ENCODE results near the gene ASIC5.
"Not testable (repeated sequence)": the region's sequence is repeated elsewhere in the genome, so short reads cannot be mapped to it uniquely, and the experiment has no call there.

Gene ASIC5, protein sequence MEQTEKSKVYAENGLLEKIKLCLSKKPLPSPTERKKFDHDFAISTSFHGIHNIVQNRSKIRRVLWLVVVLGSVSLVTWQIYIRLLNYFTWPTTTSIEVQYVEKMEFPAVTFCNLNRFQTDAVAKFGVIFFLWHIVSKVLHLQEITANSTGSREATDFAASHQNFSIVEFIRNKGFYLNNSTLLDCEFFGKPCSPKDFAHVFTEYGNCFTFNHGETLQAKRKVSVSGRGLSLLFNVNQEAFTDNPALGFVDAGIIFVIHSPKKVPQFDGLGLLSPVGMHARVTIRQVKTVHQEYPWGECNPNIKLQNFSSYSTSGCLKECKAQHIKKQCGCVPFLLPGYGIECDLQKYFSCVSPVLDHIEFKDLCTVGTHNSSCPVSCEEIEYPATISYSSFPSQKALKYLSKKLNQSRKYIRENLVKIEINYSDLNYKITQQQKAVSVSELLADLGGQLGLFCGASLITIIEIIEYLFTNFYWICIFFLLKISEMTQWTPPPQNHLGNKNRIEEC

DNA sequence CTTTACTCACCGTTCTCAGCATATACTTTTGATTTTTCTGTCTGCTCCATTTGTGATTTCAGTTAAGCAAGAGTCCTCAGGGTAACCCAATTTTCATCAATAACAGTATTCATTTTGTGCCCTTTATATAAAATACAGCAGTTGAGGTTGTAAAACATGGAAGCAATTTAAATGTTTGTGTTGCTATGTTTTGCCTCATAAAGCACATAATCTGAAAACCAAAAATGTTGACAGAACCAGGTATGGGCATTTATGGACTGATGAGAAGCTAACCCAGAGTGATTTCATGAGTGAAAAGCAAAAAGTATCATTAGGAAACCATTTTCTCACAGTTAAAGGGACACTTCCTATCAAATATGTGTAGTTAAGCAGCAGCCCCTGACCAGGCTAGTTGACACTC lies at the start of gene ASIC5:
TSS of gene ASIC5 (minus strand) at position 101 of the 400 bp plus-strand sequence. CDS start at position 50, 51 bp downstream.
- no peak for DNase-seq (ENCODE audit: low read depth)

DNA sequence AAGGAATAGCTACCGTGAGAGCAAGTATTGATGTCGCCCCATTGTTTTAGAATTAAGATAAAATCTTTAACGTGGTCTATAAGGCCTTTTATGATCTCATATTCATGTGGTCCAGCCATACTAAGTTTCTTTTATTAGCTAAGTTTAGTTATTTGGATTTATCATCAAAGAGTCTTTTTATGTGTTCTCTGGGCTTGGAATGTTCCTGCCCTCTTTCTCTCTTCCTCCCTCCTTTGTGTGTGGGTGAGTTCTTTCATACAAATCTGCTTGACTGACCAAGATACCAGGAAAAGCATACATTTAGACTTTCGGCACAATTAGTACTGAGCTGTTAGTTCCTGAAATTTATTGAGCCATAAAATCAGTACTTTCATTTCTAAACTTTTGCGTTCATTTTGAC lies 48.7 kb upstream of the ASIC5 start:
- DNase-seq (ENCODE audit: low read depth) = no peak

DNA sequence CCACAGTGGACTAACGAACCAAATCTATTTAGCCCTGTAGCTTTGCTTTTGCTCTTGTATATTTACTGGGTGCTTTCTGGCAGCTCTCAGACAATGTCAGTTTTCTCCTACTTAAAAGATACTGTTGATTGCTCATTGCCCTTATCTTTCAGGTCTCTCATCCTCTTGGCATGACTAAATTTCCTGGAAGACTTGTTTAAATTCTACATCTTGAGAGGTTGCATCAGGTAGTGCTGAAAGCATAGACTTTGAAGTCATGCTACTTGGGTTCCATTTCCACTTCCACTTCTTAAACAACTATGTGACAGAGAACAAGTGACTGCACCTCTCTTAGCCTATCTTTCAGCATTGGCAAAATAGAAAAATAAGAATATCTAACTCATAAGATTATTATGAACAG lies 45.8 kb upstream of the ASIC5 start:
- no peak for DNase-seq (ENCODE audit: low read depth)

DNA sequence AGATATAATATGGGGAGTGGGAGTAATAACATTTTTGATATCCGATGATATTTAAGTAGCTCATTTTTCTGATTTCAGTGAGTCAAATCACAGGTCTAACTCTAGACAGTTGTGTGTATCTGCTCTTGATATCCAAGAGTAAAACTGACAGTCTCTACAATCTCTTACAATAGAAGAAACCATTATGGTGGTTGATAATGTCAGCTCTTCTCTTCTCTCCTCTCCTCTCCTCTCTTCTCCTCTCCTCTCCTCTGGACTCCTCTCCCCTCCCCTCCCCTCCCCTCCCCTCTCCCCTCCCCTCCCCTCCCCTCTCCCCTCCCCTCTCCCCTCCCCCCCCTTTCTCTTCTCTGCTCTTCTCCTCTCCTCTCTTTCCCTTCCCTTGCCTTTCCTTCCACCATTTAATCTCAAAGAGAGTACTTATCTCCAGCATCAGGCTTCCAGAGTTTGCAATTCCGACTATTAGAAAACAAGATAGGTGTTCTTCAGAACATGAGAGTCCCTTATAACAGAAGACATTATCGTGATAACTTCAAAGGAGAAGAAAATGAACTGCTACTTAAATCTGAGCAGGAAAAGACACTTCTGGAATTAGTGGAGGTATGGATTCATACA lies 43.6 kb upstream of the ASIC5 start:
- DNase-seq (ENCODE audit: low read depth) = no peak

DNA sequence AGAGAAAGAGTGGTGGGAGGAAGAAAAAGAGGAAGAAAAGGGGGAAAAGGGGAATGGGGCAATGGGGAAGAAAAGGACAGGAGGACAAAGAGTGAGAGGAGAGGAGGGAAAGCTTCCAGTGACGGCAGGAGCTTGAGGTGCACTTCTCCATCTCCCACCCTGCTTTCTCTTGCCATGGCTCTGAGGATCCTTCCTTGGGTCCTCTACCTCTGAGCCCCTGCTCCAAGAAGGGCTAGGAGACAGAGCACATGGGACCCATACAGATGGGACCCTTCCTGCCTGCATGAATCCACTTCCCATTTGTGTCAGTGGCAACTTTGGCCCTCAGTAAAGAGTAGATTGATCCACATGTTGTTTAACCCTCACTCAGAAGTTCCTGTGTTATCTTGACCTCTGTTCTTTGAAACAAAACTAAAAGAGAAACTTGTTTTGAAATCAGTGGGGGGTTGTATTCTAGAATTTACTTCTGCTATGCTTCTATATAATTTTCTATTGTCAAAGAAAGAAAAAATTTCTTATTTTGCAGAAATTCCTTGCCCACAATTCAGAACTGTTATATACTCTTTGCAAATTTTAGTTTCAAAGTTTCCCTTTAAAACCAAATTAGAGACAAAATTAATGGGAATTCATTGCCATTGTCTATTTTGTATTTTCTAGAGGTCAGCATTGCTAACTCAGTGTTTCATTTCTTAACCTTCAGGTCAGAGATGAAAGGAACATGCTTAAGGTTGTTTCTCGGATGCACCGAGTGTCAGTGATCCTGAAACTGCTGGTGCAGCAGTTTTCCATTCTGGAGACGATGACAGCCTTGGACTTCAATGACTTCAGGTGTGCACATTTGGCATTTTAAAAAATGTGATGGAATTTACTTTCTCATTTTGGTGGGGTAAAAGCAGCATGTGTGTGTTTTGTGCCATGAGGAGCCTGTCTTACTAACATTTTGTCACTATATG lies 42.4 kb upstream of the ASIC5 start:
- no peak for DNase-seq (ENCODE audit: low read depth)

DNA sequence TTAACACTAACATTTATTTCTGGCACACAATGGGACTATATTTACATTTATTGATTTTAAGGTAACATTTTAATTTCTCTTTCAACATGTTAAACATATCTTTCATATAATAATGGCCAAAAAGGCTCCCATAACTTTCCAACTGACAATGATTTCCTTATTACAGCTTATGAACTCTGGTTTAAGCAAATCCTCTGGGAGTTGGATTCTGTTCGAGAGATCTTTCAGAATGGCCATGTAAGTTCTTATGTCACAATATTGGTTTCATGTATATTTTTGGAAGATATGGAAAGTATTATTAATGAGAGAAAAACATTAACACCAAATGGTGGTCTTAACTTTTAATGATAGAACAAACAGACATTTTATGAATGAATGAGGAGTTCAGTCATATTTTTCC lies 41.5 kb upstream of the ASIC5 start:
- no peak for DNase-seq (ENCODE audit: low read depth)

DNA sequence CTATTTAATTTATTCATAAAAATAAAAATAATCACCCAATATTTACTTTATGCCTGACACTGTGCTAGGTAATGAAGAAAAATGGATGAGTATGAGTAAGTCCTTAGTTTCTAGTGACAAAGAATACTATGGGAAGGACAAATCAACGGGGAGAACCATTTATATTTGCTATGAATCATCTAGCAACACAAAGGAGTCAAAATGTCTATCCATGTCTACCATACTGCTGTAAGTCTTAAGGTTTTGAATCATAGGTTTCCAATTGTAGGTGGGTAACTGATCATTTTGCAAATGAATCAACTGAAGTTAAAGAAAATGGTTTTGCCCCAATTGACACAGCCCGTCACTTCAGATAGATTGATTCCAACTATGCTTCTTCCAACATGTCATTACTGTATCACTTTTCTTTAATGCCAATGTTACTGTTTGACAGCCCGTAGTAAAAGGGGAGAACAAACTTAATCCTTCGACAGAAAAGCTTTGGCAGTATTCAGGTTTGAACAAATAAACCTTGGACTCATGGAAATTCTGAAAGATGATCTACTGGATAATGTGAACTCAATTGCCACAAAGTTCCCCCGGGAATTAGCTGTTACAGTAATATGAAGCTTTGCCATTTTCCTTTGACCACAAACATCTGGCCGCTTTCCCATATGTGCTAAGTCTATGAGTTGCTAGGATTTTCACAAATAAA lies 40.6 kb upstream of the ASIC5 start:
- DNase-seq (ENCODE audit: low read depth) = no peak

DNA sequence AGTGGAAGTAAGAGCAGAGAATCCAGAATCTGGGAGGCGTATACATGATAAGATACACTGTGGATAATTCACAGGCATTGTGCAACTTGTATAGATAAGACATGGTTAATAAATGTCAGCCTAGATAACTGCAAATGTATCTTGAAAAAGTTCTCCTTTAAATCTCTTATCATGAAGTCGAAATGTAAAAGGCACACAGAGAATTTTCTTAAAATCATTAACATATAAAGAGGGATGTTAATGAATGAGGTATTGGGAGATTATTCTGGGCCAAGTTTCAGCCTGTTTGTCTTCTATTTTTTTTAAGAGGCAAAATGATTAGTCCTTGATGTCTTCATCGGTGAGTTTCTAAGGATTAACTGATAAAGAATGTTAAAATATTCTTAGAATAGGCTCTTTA lies 38.3 kb upstream of the ASIC5 start:
- DNase-seq (ENCODE audit: low read depth) = no peak

DNA sequence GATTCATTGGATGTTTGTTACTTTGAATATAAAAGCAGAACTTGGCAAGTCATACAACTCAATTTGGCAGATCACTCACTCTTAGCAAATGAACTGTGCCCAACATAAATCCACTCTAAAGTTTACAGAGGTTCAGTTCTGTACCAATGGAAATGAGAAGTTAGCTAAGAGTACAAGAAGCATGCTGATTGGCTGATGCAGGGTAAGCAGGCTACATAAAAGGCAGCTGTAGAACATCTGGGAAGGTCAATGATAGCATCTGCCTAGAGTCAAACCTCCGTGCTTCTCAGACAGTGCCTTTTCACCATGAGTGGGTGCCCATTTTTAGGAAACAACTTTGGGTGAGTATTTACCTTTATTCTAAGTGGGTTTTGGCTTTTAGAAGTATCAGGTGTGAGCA lies 37.4 kb upstream of the ASIC5 start, which contains the start of gene TDO2:
TSS of gene TDO2 (plus strand) at position 244 of the 400 bp plus-strand sequence. CDS start at position 307, 63 bp downstream.
- no peak for DNase-seq (ENCODE audit: low read depth)

DNA sequence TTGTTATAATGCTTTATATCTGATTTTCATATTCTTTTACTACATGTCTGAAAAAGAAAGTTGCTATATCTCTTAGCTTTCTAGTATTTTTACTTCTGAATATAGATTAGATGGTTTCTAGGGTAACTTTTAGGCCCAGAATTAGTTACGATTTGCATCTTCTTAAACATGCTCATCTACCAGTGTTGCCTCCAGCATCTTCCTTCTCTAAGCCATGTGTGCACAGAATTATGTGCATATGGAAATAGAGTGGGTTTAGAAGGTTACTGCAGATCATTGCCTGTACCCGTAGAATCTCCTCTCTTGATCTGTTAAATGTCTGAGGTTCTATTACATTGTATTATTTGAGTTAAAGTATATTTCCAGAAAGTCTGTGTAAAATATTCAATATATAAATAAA lies 34.9 kb upstream of the ASIC5 start:
- no peak for DNase-seq (ENCODE audit: low read depth)

DNA sequence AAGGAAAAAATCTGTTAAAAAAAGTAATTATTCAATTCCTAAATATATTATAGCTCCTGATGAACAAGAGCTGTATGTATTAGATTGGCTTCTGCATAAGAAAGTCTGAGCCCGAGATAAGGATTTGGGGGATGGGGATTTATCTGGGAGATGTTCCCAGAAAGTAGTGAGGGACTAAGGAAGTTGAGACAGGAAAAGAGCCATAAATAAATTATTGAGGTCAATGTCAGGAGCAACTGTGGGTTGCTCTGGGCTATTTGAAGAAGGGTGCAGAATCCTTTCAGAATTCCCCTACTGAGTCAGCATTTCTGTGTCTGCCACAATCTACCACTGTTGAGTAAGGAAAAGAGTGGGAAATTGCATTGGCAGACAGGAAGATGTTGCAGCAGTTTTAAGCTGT lies 34.3 kb upstream of the ASIC5 start:
- DNase-seq (ENCODE audit: low read depth) = no peak

DNA sequence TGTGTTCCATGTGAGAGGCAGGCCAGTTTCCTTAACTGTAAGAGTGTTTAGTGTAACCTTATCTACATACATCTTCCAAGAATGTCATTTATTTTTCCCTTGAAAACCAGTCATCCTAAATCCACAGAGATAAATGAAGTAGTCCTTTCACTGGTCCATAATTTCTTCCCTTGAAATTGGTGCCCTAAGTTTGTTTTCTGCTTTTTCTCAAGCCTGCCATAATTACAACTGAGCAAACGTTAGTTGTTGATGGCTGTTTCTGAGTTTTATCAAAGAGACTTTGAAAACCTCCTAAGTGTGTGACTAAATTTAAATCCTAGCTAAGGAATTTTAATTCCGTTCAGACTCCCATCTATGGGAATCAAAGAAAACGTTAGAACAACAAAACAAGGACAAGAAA lies 33.8 kb upstream of the ASIC5 start:
- no peak for DNase-seq (ENCODE audit: low read depth)

DNA sequence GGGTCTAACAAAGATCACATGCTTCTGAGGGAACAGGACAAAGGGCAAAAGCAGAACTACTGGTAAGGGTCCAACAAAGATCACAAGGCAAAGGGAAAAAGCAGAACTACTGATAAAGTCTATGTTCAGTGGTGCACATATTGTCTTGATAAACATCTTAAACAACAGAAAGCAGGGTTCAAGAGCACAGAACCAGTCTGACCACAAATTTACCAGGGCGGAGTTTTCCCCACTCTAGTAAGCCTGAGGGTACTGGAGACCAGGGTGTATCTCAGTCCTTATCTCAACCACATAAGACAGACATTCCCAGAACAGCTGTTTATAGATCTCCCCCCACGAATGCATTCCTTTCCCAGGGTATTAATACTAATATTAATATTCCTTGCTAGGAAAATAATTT lies 32.3 kb upstream of the ASIC5 start:
- not testable (repeated sequence) for DNase-seq (ENCODE audit: low read depth)

DNA sequence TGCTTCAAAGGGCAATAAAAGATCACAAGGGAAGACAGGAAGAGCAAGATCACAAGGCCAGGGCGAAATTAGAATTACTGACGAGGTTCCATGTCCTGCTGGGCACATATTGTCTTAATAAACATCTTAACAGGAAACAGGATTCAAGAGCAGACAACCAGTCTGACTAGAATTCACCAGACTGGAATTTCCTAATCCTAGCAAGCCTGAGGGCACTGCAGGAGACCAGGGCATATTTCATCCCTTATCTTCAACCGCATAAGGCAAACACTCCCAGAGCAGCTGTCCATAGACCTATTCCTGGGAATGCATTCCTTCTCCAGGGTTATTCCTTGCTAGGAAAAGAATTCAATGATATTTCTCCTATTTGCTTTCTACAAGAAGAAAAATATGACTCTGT lies 25.0 kb upstream of the ASIC5 start:
- DNase-seq (ENCODE audit: low read depth) = no peak

DNA sequence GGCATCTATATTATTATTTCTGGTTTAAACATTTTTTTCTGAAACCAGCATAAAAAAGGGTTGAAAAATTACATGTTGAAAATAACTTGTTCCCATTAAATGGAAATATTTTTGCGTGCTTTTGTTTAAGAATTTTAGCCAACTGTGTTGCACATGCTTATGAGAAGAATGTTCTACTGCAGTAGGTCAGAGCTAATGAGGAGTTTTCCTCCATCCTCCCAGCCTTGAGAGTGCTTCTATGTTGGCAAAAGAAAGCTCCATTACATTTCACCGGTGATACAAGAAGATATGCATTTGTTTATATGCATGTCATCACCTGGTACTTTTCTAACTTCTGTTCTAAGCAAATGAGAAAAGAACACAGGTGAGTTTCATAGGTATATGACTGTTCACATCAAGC lies 23.9 kb upstream of the ASIC5 start:
- no peak for DNase-seq (ENCODE audit: low read depth)

DNA sequence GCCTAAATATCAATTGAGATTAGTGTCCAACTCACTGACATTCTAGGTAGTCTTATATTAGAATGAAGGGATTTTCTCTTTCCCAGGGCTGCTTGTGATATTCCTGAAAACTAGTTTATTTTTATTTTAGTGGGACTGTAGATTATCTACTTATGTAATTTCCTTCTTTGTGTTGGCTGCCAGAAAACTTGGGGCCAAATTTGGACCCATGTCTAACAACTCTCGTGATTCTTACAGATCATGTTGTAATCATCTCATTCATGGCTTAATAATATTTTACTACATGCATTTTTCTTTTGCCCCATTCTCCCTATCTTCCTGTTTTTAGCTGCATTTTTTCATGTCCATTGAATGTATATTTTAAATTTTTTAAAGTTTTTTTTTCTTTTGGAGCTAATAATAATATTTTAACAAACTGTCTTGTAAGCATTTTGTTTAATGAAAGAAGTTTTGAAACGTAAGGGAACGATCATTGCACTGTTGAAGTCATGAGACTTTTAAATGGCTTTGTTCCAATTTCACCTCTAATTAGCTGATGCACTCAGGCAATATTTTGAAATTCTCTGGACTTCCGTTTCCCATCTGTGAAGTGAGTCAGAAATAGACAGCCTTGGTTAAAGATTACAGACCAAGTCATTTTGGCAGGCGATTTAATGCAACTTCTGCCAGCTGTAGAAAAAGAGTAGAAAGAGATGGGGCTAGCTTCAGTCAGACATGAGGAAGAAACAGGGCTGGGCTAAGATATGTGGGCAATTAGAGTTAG lies 23.1 kb upstream of the ASIC5 start:
- no peak for DNase-seq (ENCODE audit: low read depth)

DNA sequence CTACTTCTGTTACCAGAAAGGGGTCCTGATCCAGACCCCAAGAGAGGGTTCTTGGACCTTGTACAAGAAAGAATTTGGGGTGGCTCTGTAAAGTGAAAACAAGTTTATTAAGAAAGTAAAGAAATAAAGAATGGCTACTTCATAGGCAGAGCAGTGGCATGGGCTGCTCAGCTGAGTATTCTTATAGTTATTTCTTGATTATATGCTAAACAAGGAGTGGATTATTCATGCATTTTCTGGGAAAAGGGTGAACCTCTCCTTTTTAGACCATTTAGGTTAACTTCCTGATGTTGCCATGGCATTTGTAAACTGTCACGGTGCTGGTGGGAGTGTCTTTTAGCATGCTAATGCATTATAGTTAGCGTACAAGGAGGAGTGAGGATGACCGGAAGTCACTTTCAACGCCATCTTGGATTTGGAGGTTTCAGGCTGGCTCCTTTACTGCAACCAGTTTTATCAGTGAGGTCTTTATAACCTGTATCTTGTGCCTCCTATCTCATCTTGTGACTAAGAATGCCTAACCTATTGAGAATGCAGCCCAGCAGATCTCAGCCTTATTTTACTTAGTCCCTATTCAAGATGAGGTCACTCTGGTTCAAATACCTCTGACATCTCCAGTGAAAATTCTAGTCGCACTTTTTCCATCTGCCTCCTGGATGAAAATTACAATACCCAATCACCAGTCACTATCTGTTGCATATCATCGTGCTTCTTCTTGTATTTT lies 21.9 kb upstream of the ASIC5 start:
- DNase-seq (ENCODE audit: low read depth) = no peak

DNA sequence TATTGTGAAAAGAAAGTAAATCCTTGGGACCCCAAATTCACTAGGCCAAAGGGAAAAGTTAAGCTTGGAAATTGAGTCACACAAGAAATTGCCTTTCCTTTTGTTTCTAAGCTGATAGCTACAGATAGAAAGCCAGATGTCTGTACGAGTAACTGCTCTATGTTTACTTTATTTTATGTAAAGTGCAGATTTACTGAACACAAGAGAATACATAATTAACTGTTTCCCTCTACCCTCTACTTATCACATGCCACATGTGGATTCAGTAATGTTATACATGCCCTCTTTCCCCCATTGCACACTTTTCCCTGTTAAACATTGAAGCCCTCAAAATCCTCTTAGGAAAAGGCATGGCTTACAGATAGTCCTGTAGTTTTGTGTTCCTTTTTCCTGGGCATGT lies 21.0 kb upstream of the ASIC5 start:
- DNase-seq (ENCODE audit: low read depth) = no peak

DNA sequence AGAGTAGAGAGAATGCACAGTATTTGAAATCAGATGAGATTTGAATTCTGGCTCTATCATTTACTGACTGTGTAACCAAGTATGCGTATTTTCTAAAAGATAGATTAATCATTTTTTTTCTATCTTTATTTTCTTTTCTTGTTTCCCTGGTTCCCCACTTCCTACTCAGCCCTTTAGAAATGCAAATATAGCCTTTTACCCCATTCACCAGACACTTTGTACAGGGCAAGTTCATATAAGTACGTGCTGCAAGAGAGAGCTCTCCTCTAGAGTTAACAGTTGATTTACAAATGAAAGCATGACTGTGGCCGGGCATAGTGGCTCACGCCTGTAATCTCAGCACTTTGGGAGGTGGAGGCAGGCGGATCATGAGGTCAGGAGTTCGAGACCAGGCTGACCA lies 19.6 kb upstream of the ASIC5 start:
- no peak for DNase-seq (ENCODE audit: low read depth)

DNA sequence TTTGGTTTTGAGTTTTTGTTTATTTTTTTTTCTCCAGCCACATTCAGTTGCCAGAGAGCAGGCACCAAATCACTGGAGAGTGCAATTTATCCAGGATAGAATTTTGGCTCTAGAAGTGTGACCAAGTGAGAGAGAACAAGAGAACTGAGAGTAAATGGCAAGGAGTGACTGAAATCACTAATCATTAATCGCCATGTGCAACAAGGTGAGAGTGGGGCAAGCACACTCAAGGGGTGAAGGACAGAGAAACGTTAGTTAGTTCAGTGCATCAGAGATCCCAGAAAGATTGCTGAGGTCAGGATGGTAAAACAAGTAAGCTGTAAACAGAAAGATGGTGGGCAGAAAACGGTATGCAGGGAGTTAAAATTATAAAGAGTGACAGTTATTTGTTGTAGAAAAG lies 17.8 kb upstream of the ASIC5 start:
- no peak for DNase-seq (ENCODE audit: low read depth)
